ENCODE measurements around the gene GSK3A. TPM values are rescaled to one million over a fixed set of nuclear protein-coding genes. Genes with fewer than 3 reads are reported as not detected.

GSK3A gene
- total and polyA plus RNA-seq, 2 of the 8 experiments (the other 6 are each of a cell fraction or from before 2014, with no cell fraction given) = 55.3 to 84.0 TPM

DNA sequence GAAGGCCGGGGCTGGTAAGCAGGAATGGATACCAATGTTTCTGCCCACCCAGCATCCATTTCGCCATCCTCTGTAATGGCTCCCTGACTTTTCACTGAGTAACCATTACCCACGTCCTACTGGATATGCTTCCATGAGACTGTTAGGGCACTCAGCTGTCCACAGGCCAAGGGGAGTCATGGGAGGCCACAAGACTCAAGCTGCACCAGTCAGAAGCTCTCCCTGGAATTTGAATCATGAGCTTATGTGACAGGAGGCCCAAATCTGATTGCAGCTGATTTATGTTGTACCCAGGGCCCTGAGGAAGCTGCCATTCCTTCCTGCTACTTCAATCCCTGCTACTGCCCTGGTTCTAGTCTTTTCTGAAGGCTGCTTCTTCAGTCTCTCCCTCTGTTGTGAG lies 53.3 kb downstream of the GSK3A start:
- Histone ChIP-seq H3K36me3 (ENCODE audit: control insufficient read depth in 2 of 4, insufficient read depth in 4 of 4, low read length in 3 of 4) (no peaks in the 10 kb centered on the region), H3K4me1 (replicated peaks in 1 of 4; ENCODE audit: control insufficient read depth in 3 of 4, insufficient read depth in 4 of 4, low read length in 3 of 4) (peaks cover 0 to 2% (median under 1%) of the 10 kb centered on the region in 4 experiments; a peak in 1 of 7 replicates), H4K8ac (ENCODE audit: extremely low read depth, insufficient read depth, low read length) (no peak overlapping the region), H2AFZ (ENCODE audit: low read length) (no peak overlapping the region), H4K20me1 (replicated peaks in 1 of 2; ENCODE audit: control insufficient read depth in 1 of 2, insufficient read depth in 2 of 2, low read length in 2 of 2) (no peaks in the 10 kb centered on the region), H3K18ac (ENCODE audit: extremely low read depth, low read length) (no peak overlapping the region), H3K79me1 (ENCODE audit: low read depth, low read length) (no peaks in the 10 kb centered on the region), H3K79me2 (ENCODE audit: control insufficient read depth in 1 of 2, insufficient read depth in 2 of 2, low read length in 2 of 2) (no peaks in the 10 kb centered on the region), H2BK5ac (ENCODE audit: low read depth, low read length) (no peak overlapping the region), H3K4me2 (ENCODE audit: insufficient read depth in 1 of 2, low read depth in 2 of 2, low read length in 2 of 2) (no peak overlapping the region), H3K9ac (replicated peaks in 1 of 4; ENCODE audit: extremely low read depth in 1 of 4, low read depth in 3 of 4, low read length in 3 of 4) (no peak overlapping the region), H2BK120ac (replicated peaks; ENCODE audit: low read depth, low read length) (no peak overlapping the region), H3K27me3 (replicated peaks in 1 of 4; ENCODE audit: control insufficient read depth in 3 of 4, extremely low read depth in 1 of 4, insufficient read depth in 3 of 4, low read length in 3 of 4) (peaks cover 0 to 3% (median 0%) of the 10 kb centered on the region in 4 experiments; a peak in 2 of 7 replicates), H3K23ac (ENCODE audit: insufficient read length) (no peak overlapping the region), H2BK20ac (ENCODE audit: low read length) (no peak overlapping the region), H3K4me3 (ENCODE audit: extremely low read depth in 1 of 4, insufficient read depth in 2 of 4, low read depth in 3 of 4, low read length in 4 of 4) (no peak overlapping the region), H3K9me3 (ENCODE audit: insufficient read depth in 2 of 2, low read depth in 1 of 2, low read length in 1 of 2) (peaks cover 2 to 6% of the 10 kb centered on the region in 2 experiments; a peak in 1 of 4 replicates), H3K56ac (replicated peaks; ENCODE audit: insufficient read length, low read depth, low read length) (no peak overlapping the region), H3K23me2 (ENCODE audit: low read depth, low read length) (peaks cover 1% of the 10 kb centered on the region; the same call in 1 of the 2 replicates), H4K5ac (ENCODE audit: insufficient read length, low read depth, low read length) (no peak overlapping the region), H3K27ac (ENCODE audit: low read depth, low read length) (no peak overlapping the region), H2BK12ac (ENCODE audit: low read depth, low read length) (no peak overlapping the region), H2AK5ac (ENCODE audit: low read depth, low read length) (no peak overlapping the region), H2BK15ac (ENCODE audit: low read length) (no peak overlapping the region), H4K91ac (replicated peaks; ENCODE audit: insufficient read length, low read length) (no peak overlapping the region), H3K4ac (replicated peaks; ENCODE audit: insufficient read length, low read depth, low read length) (no peak overlapping the region), H3K14ac (ENCODE audit: insufficient read length) (no peak overlapping the region)
- no peak for DNase-seq (ENCODE audit: low read depth in 1 of 2, low spot score in 2 of 2)
- FAIRE-seq = no peak
- TF ChIP-seq GTF2F1 (IDR thresholded peaks at IDR 0.05; ENCODE audit: borderline replicate concordance, low read depth, low read length) (no peak), NRF1 (IDR thresholded peaks at IDR 0.05; ENCODE audit: low read depth, low read length) (no peak), SP4 (IDR thresholded peaks at IDR 0.05; ENCODE audit: low read length) (no peak), FOSL1 (IDR thresholded peaks at IDR 0.05; ENCODE audit: insufficient read depth, low read depth, low read length) (no peak), MAX (IDR thresholded peaks at IDR 0.05) (no peak), RBBP5 (IDR thresholded peaks at IDR 0.05; ENCODE audit: borderline replicate concordance, low read depth, low read length) (no peak), RAD21 (IDR thresholded peaks at IDR 0.05 in 1 of 2, conservative IDR thresholded peaks at IDR 0.05 in 1 of 2; ENCODE audit: low read depth in 2 of 2, low read length in 2 of 2) (no peak)
- ChIA-PET POLR2A (ENCODE audit: partially characterized antibody) (interaction anchor here (0.8 to 1.6 kb wide), 2 partner anchors 32 to 56 kb away, joined by 3 to 4 read pairs; partner anchors contain the start of gene POU2F2), CTCF (ENCODE audit: partially characterized antibody) (interaction anchor here (0.8 to 2.1 kb wide), 5 partner anchors 13 to 231 kb away, joined by 3 to 12 read pairs (median 3); partner anchors contain the start of gene POU2F2)
- 86% methylated on average over 3 of the region's 3 CpGs; no CpG with 5 or more reads in 1 of the 2 experiments for WGBS, 2 experiments (ENCODE audit: extremely low coverage in 1 of 2, insufficient coverage in 1 of 2, insufficient read length in 1 of 2, insufficient replicate concordance in 2 of 2, low coverage in 1 of 2, low lambda C conversion rate in 2 of 2, missing lambda C conversion rate in 1 of 2)
